Endothelial cell of umbilical vein (primary cell): ENCODE results near the gene DOCK4. TPM values are rescaled to one million over a fixed set of nuclear protein-coding genes. Genes with fewer than 3 reads are reported as not detected.

Experiments
- BruUV-seq: library from RNA; stranded (reverse); fragments of 400-500 nt; replicated peaks from 2 replicates; lab custom pipeline; 2021; lab: Mats Ljungman, UMichigan
- CTCF ChIA-PET: fragments of 300-600, 350-600 bp; sonication (Branson Sonifier 250); formaldehyde crosslinking; loops from one replicate; lab custom pipeline; 2021; ENCODE audit warnings: antibody characterized with exemption, inconsistent platforms; lab: Charles Lee
- POLR2A ChIA-PET: fragments of 300-600, 350-600 bp; sonication (Branson Sonifier 250); formaldehyde crosslinking; loops from one replicate; lab custom pipeline; 2021; ENCODE audit warnings: antibody characterized with exemption, inconsistent platforms; lab: Charles Lee
- DNase-seq: peaks from one replicate; pipeline ENCODE4 v3.0.0-alpha.2; 2011; ENCODE audit warnings: low read depth, low spot score
- FAIRE-seq: peaks from 2 replicates; lab custom pipeline; 2011; peaks lifted over from hg19 to GRCh38; lab: Jason Lieb, UNC
- H2AFZ ChIP-seq: 2 replicates; pipeline ENCODE4 v1.6.0; 2012; ENCODE audit warnings: low read depth, low read length, control low read depth, inconsistent platforms
- H3K27ac ChIP-seq: 2 replicates; pipeline ENCODE4 v1.5.1; 2011; ENCODE audit warnings: low read depth, mild to moderate bottlenecking, control low read depth, low read length, moderate library complexity; ENCODE audit not compliant: insufficient read depth
- H3K27me3 ChIP-seq, 2 experiments: 2 replicates each; pipeline versions ENCODE4 v1.6.0 to v1.6.1; 2011; ENCODE audit warnings: low read length in 2 of 2, mixed read lengths in 1 of 2; ENCODE audit not compliant: control insufficient read depth in 2 of 2, insufficient read depth in 2 of 2
- H3K36me3 ChIP-seq, 2 experiments: 2 replicates in 1 of 2; 3 replicates in 1 of 2; pipeline ENCODE4 v1.5.1; 2011; ENCODE audit warnings: low read length in 2 of 2, mild to moderate bottlenecking in 1 of 2, moderate library complexity in 1 of 2; ENCODE audit not compliant: control insufficient read depth in 2 of 2, insufficient read depth in 2 of 2; ENCODE audit errors: extremely low read depth in 1 of 2
- H3K4me1 ChIP-seq: 3 replicates; pipeline ENCODE4 v1.5.1; 2011; ENCODE audit warnings: mild to moderate bottlenecking, low read length; ENCODE audit not compliant: control insufficient read depth, insufficient read depth; ENCODE audit errors: extremely low read depth
- H3K4me2 ChIP-seq: 2 replicates; pipeline ENCODE4 v1.6.1; 2011; ENCODE audit warnings: low read length, control low read depth, mixed read lengths; ENCODE audit not compliant: insufficient read depth
- H3K4me3 ChIP-seq, 3 experiments: fragments of 200-600 bp in 1 of 3; sonication (generic), shearing (Covaris generic) in 1 of 3; replicated peaks in 1 of 3; 2 replicates each; pipeline ENCODE4 v1.5.1; 2011 to 2016; ENCODE audit warnings: control low read depth in 3 of 3, low read length in 3 of 3, mild to moderate bottlenecking in 2 of 3, inconsistent platforms in 1 of 3, low read depth in 1 of 3, moderate library complexity in 1 of 3; ENCODE audit not compliant: insufficient read depth in 1 of 3
- H3K79me2 ChIP-seq: 2 replicates; pipeline ENCODE4 v1.6.0; 2012; ENCODE audit warnings: low read length, inconsistent platforms; ENCODE audit not compliant: control insufficient read depth, insufficient read depth
- H3K9ac ChIP-seq: replicated peaks from 2 replicates; pipeline ENCODE3; 2011; ENCODE audit warnings: low read length, control low read depth; ENCODE audit not compliant: insufficient read depth; ENCODE audit errors: extremely low read depth
- H3K9me1 ChIP-seq: replicated peaks from 3 replicates; pipeline ENCODE4 v1.6.0; 2011; ENCODE audit warnings: mild to moderate bottlenecking, low read length; ENCODE audit not compliant: control insufficient read depth, insufficient read depth; ENCODE audit errors: extremely low read depth
- H3K9me3 ChIP-seq: replicated peaks from 2 replicates; pipeline ENCODE4 v1.5.1; 2012; ENCODE audit warnings: low read length, inconsistent platforms; ENCODE audit not compliant: control insufficient read depth, insufficient read depth
- H4K20me1 ChIP-seq: replicated peaks from 2 replicates; pipeline ENCODE3; 2011; ENCODE audit warnings: mild to moderate bottlenecking, low read length; ENCODE audit not compliant: control insufficient read depth, insufficient read depth; ENCODE audit errors: extremely low read depth
- FOS ChIP-seq: IDR thresholded peaks from 2 replicates; pipeline ENCODE4 v1.6.1; 2011; ENCODE audit warnings: mild to moderate bottlenecking, low read length, moderate library complexity, borderline replicate concordance; ENCODE audit not compliant: insufficient read depth
- GATA2 ChIP-seq: IDR thresholded peaks from 2 replicates; pipeline ENCODE4 v1.7.0; 2011; ENCODE audit warnings: low read depth, mild to moderate bottlenecking, moderate library complexity, mixed read lengths, low read length; ENCODE audit not compliant: insufficient read length, insufficient read depth
- JUN ChIP-seq: IDR thresholded peaks from 2 replicates; pipeline ENCODE4 v1.6.1; 2011; ENCODE audit warnings: borderline replicate concordance, low read depth; ENCODE audit not compliant: insufficient read length, insufficient read depth
- MYC ChIP-seq: IDR thresholded peaks from one replicate; pipeline ENCODE4 v1.6.1; 2011; ENCODE audit warnings: mild to moderate bottlenecking, low read depth, low read length
- POLR2AphosphoS5 ChIP-seq: IDR thresholded peaks from 2 replicates; pipeline ENCODE4 v1.6.1; 2012; ENCODE audit warnings: low read depth, mild to moderate bottlenecking, control low read depth, low read length, moderate library complexity; ENCODE audit not compliant: insufficient read depth
- dilution Hi-C: fragments of 300-500 bp; cut with MboI; formaldehyde crosslinking; loops from one replicate; pipeline ENCODE4 v1.15.0; 2019; ENCODE audit warnings: low sequenced_read_pairs; ENCODE audit not compliant: extremely low pct_ligation_motif_present
- intact Hi-C: fragments of 100-400 bp; cut with micrococcal nuclease; formaldehyde crosslinking; loops from one replicate; pipeline ENCODE4 v1.10.0; 2022
- polyA plus RNA-seq, 4 experiments: library from polyadenylated mRNA; depleted of rRNA in 3 of 4; stranded (reverse) in 3 of 4; unstranded in 1 of 4; fragments of >200 nt; gene quantifications; 2 replicates each; pipeline versions ENCODE4 v1.2.1 to v1.2.3, GENCODE V29; 2011 to 2012; ENCODE audit warnings: missing spikeins in 1 of 4
- total RNA-seq: library from RNA; stranded (reverse); gene quantifications from 2 replicates; pipeline ENCODE4 v1.2.3, GENCODE V29; 2021
- TF ChIP-seq, protein P1 (sequence below), 2 donors: IDR thresholded peaks; 1 replicate in 1 of 2; 2 replicates in 1 of 2; pipeline ENCODE4 v1.5.1; 2011; ENCODE audit warnings: low read length in 2 of 2, mild to moderate bottlenecking in 2 of 2, moderate library complexity in 2 of 2, control low read depth in 1 of 2, inconsistent platforms in 1 of 2, low read depth in 1 of 2; ENCODE audit not compliant: insufficient read depth in 1 of 2; ENCODE audit errors: extremely low read depth in 1 of 2

The DOCK4 gene
- total and polyA plus RNA-seq, 2 donors (not counting 3 experiments of a cell fraction or from before 2014, with no cell fraction given): 47.4 to 164 TPM

- no peak overlapping the region for H3K4me3 ChIP-seq
- TF ChIP-seq POLR2AphosphoS5: no peak
- TF ChIP-seq MYC: no peak
- TF ChIP-seq FOS: no peak
- no peak for TF ChIP-seq JUN
- TF ChIP-seq GATA2: no peak
- TF ChIP-seq, protein P1, sequence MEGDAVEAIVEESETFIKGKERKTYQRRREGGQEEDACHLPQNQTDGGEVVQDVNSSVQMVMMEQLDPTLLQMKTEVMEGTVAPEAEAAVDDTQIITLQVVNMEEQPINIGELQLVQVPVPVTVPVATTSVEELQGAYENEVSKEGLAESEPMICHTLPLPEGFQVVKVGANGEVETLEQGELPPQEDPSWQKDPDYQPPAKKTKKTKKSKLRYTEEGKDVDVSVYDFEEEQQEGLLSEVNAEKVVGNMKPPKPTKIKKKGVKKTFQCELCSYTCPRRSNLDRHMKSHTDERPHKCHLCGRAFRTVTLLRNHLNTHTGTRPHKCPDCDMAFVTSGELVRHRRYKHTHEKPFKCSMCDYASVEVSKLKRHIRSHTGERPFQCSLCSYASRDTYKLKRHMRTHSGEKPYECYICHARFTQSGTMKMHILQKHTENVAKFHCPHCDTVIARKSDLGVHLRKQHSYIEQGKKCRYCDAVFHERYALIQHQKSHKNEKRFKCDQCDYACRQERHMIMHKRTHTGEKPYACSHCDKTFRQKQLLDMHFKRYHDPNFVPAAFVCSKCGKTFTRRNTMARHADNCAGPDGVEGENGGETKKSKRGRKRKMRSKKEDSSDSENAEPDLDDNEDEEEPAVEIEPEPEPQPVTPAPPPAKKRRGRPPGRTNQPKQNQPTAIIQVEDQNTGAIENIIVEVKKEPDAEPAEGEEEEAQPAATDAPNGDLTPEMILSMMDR (IDR thresholded peaks at IDR 0.05; ENCODE audit: extremely low read depth in 1 of 2, insufficient read depth in 1 of 2, low read depth in 1 of 2, low read length in 2 of 2): no peak
- H2AFZ ChIP-seq: no peak overlapping the region
- H3K36me3 ChIP-seq: peaks cover 28 to 36% of the 10 kb centered on the region in 2 experiments
- DNase-seq (no peak), FAIRE-seq (no peak)
- POLR2A ChIA-PET: interaction anchor here (0.6 to 1.4 kb wide), 2 partner anchors 9 to 105 kb away, joined by 4 to 6 read pairs; no protein-coding TSS in a partner anchor
- no peaks in the 10 kb centered on the region for H3K79me2 ChIP-seq
- CTCF ChIA-PET: interaction anchor here (1.1 to 2.0 kb wide), 3 partner anchors 9 to 30 kb away, joined by 3 to 11 read pairs (median 4); no protein-coding TSS in a partner anchor
- no peaks in the 10 kb centered on the region for H3K9me1 ChIP-seq
- no TSS peak for BruUV-seq
- H4K20me1 ChIP-seq: no peaks in the 10 kb centered on the region
- no peaks in the 10 kb centered on the region for H3K9me3 ChIP-seq
- no peak overlapping the region for H3K4me2 ChIP-seq
- H3K4me1 ChIP-seq: peaks cover 5% of the 10 kb centered on the region
- intact Hi-C loops (no loop called here), dilution Hi-C loops (no loop called here)
- no peak overlapping the region for H3K27ac ChIP-seq
- no peaks in the 10 kb centered on the region for H3K27me3 ChIP-seq
- no peak overlapping the region for H3K9ac ChIP-seq
Observed at GRCh38 chr7:111864291-111864976, 341.8 kb downstream of the DOCK4 start.
